Measurements from ENCODE around the gene UBR4. TPM values are rescaled to one million over a fixed set of nuclear protein-coding genes. Genes with fewer than 3 reads are reported as not detected.
A peak's percentile ranks its signal among the peaks of the same experiment; 100 is the strongest.
"Not testable (repeated sequence)": the region's sequence is repeated elsewhere in the genome, so short reads cannot be mapped to it uniquely, and the experiment has no call there.

UBR4 gene
- total RNA-seq, 1 experiment from 2014 or later, result 52.6 TPM

- in situ Hi-C loops (cut with HindIII; ENCODE audit: low pct_unique_long_range_greater_than_20kb, low sequenced_read_pairs), result no loop called here
- no peak for DNase-seq (ENCODE audit: low read depth, low spot score)
Observed at GRCh38 chr1:19202396-19202795, 7.7 kb downstream of the UBR4 start.

GRCh38 chr1:19199969-19200604 is 10.0 kb downstream of the UBR4 start:
- peak; percentile 83 for DNase-seq (ENCODE audit: low read depth, low spot score)
- in situ Hi-C loops (cut with HindIII; ENCODE audit: low pct_unique_long_range_greater_than_20kb, low sequenced_read_pairs), result no loop called here

GRCh38 chr1:19199329-19199968 is 10.6 kb downstream of the UBR4 start:
- DNase-seq (ENCODE audit: low read depth, low spot score), result no peak
- in situ Hi-C loops (cut with HindIII; ENCODE audit: low pct_unique_long_range_greater_than_20kb, low sequenced_read_pairs), result no loop called here

GRCh38 chr1:19198820-19199219 is 11.2 kb downstream of the UBR4 start:
- DNase-seq (ENCODE audit: low read depth, low spot score), result no peak
- in situ Hi-C loops (cut with HindIII; ENCODE audit: low pct_unique_long_range_greater_than_20kb, low sequenced_read_pairs), result no loop called here

DNA sequence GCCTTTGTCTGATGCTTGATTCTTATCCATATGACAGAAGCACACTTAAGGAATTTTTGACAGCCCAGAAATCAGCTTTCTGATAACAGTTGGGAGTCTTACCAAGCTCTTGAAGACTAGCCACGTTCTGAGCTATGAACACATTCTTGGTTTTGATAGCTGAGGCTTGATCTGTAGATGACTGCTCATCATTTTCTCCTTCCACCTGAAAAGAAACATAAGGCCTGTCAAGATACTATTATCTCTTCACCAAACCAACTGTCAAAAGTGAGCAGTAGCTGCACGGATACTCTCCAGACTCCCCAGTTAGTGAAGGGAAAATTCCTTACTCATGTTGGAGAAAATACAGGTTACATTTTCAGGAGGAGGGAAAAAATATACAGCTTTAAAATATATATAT is 12.2 kb downstream of the UBR4 start:
- peak; percentile 14 for DNase-seq (ENCODE audit: low read depth, low spot score)
- in situ Hi-C loops (cut with HindIII; ENCODE audit: low pct_unique_long_range_greater_than_20kb, low sequenced_read_pairs), result no loop called here

DNA sequence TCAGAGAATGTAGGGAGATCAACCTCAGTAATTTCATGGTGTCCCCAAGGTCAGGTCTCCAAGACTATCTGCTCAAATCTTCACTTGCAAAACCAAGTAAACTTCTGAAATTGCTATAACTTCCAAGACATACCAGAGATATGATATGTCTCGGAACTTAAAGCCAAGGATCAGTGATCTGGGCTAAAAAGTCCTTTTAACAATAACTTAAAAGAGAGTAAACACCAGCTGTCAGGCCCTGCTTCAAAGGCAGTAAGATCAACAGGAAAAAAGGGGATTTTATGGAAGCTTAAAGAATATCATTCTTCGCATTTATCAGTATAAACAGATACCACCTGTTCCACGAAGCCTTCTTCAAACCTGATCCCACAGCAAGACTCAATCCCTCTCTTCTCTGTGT is 13.7 kb downstream of the UBR4 start:
- in situ Hi-C loops (cut with HindIII; ENCODE audit: low pct_unique_long_range_greater_than_20kb, low sequenced_read_pairs), result no loop called here
- no peak for DNase-seq (ENCODE audit: low read depth, low spot score)

DNA sequence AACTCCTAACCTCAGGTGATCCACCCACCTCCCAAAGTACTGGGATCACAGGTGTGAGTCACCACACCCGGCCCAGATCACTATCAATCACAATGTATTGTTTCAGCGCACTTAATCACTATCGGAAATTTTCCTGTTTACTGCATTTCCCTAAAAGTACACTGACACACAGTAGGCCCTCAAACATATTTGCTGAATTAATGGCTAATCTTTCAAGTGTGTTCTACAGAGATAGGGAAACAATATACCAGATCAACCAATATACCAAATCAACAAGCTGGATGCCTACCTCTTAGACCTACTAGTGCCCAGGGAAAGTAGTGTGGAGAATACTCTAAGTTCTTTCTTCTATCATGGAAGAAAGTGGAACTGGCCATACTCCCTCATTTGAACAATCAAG is 17.1 kb downstream of the UBR4 start:
- DNase-seq (ENCODE audit: low read depth, low spot score), result no peak
- in situ Hi-C loops (cut with HindIII; ENCODE audit: low pct_unique_long_range_greater_than_20kb, low sequenced_read_pairs), result no loop called here

DNA sequence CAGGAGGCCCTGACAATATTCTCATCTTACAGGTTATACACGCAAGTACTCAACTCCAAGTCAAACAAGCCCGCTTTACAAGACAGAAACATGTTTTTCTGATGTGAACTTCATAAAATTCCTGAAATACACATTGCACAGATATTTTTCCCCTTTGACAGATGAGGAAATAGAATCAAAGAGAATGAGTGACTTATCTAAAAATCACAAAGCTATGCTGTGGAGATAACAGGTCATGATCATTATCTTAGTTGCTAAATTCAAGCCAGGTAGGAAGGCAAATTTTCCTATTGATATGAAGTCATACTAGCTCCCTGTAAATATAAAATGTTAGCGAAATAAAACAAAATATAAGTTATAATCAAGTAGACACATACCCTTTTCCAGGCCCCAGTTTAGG is 18.3 kb downstream of the UBR4 start:
- DNase-seq (ENCODE audit: low read depth, low spot score), result no peak
- in situ Hi-C loops (cut with HindIII; ENCODE audit: low pct_unique_long_range_greater_than_20kb, low sequenced_read_pairs), result no loop called here

GRCh38 chr1:19190468-19190867 is 19.6 kb downstream of the UBR4 start:
- in situ Hi-C loops (cut with HindIII; ENCODE audit: low pct_unique_long_range_greater_than_20kb, low sequenced_read_pairs), result no loop called here
- DNase-seq (ENCODE audit: low read depth, low spot score), result no peak

DNA sequence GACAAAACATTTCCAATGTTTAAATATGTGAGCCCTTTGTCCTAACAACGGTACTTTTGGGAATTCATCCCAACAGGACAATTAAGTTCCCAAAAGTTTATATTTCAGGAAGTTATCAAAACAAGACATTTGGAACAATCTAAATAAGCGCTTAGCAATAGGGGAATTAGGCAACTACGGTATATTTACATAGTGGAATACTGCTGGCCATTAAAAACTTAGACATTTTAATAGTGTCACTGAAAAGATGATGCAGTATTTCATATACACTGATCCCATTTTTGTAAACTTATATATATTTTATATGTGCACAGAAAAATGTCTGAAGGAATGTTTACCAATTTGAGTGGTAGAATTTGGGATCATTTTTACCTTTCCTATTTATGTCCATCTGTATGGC is 20.8 kb downstream of the UBR4 start:
- DNase-seq (ENCODE audit: low read depth, low spot score), result no peak
- in situ Hi-C loops (cut with HindIII; ENCODE audit: low pct_unique_long_range_greater_than_20kb, low sequenced_read_pairs), result no loop called here

GRCh38 chr1:19187852-19188251 is 22.2 kb downstream of the UBR4 start:
- in situ Hi-C loops (cut with HindIII; ENCODE audit: low pct_unique_long_range_greater_than_20kb, low sequenced_read_pairs), result no loop called here

DNA sequence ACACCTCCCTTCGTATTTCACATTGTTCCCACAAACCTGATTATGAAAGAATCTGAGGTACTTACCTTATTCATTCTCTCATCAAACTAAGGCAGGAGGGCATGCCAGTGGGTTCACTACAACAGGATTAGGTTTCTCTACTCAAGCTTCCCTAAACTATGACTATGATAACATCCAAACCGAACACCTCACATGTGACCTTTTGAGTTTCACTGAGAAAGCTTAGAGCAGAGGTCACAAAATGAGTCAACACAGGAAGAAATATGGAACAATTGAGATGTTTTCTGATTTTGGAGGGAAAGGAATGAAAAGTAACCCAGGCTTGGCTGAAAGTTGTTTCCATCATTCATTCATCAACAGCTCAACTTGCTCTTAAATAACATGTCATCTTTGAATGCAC is 24.1 kb downstream of the UBR4 start:
- in situ Hi-C loops (cut with HindIII; ENCODE audit: low pct_unique_long_range_greater_than_20kb, low sequenced_read_pairs), result no loop called here
- DNase-seq (ENCODE audit: low read depth, low spot score), result no peak

More at GRCh38 chr1:19187852-19188251, 22.2 kb downstream of the UBR4 start:
- DNase-seq (ENCODE audit: low read depth, low spot score), result no peak

- in situ Hi-C loops (cut with HindIII; ENCODE audit: low pct_unique_long_range_greater_than_20kb, low sequenced_read_pairs), result no loop called here
Observed at GRCh38 chr1:19182223-19182622, 27.8 kb downstream of the UBR4 start.

DNA sequence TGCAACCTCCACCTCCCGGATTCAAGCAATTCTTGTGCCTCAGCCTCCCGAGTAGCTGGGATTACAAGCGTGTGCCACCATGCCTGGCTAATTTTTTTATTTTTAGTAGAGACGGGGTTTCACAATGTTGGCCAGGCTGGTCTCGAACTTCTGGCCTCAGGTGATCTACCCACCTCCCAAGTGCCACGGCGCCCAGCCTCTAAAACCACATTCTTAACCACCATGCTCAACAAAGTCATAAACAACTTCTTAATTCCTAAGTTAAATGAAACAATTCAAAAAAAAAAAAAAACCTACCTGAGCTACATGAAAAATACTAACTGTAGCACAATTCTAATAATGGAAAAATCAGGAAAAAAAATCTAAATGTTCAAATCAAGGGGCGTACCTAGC is 29.8 kb downstream of the UBR4 start:
- in situ Hi-C loops (cut with HindIII; ENCODE audit: low pct_unique_long_range_greater_than_20kb, low sequenced_read_pairs), result not testable (repeated sequence)

More at GRCh38 chr1:19182223-19182622, 27.8 kb downstream of the UBR4 start:
- no peak for DNase-seq (ENCODE audit: low read depth, low spot score)

GRCh38 chr1:19179597-19180264 is 30.3 kb downstream of the UBR4 start:
- peak; percentile 57 for DNase-seq (ENCODE audit: low read depth, low spot score)
- in situ Hi-C loops (cut with HindIII; ENCODE audit: low pct_unique_long_range_greater_than_20kb, low sequenced_read_pairs), result no loop called here

More for the DNA sequence above, 29.8 kb downstream of the UBR4 start:
- not testable (repeated sequence) for DNase-seq (ENCODE audit: low read depth, low spot score)

- in situ Hi-C loops (cut with HindIII; ENCODE audit: low pct_unique_long_range_greater_than_20kb, low sequenced_read_pairs), result no loop called here
- DNase-seq (ENCODE audit: low read depth, low spot score), result no peak
Observed at GRCh38 chr1:19178734-19179398, 31.2 kb downstream of the UBR4 start.

DNA sequence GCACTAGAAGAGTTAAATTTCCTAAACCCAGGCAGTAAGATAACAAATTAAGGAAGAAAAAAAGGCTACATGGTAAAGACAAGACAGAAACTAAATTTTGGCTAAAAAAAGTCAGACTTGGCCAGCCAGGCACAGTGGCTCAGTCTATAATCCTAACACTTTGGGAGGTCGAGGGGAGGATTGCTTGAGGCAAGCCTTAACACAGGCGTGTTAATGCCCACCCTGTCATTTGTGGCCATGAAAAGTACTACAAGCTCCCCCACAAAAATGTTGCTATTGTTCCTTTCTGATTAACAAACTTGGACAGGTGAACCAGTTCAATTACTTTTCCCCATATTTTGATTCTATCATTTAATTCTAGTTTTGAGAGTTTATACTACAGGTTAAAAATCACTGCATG is 32.3 kb downstream of the UBR4 start:
- DNase-seq (ENCODE audit: low read depth, low spot score), result no peak
- in situ Hi-C loops (cut with HindIII; ENCODE audit: low pct_unique_long_range_greater_than_20kb, low sequenced_read_pairs), result no loop called here

- DNase-seq (ENCODE audit: low read depth, low spot score), result no peak
- in situ Hi-C loops (cut with HindIII; ENCODE audit: low pct_unique_long_range_greater_than_20kb, low sequenced_read_pairs), result no loop called here
Observed at GRCh38 chr1:19169642-19170041, 40.4 kb downstream of the UBR4 start.

Data from SK-MEL-5 (cell line).